HG03280 (cell line): ENCODE data around the gene FAM193A.
"Not testable (repeated sequence)": the region's sequence is repeated elsewhere in the genome, so short reads cannot be mapped to it uniquely, and the experiment has no call there.

Experiments used
- ATAC-seq: cut with Tn5 transposase; IDR thresholded peaks from one replicate; pipeline ENCODE4 v1.9.1; 2021; ENCODE audit warnings: mild to moderate bottlenecking, moderate library complexity; ENCODE audit not compliant: unreplicated experiment

FAM193A gene

DNA sequence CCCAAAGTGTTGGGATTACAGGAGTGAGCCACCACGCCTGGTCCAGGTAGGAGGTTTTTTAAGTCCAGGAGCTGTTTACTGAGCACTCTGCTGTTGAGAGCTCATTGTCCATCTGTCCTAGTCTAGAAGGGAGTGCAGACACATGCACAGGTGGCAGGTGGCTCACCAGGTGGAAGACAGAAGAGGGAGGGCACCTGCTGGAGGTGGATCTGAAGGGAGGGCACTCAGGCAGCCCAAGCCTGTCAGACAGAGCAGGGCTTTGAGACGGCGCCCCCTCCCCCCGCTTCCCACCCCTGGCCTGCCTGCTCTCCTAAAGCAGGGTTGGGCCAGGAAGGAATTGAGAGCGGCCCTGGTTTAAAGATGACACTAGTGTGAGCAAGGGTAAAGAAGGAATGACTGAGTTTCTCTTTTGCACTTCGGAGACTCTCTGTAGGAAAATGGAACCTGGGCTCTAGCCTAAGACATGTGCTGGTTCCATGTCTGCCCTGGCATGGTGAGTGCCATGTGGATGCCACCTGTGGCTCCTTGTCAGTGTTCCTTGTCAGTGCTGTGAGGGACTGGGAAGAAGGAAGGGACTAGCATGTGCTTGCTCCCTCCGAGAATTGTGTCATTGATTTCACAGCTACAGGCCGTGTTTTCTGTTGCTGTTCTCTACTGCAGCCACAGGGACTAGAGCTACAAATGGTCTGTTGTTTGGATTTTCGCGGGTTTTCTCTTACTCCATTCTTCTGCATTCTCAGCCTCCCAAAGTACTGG lies 111.1 kb downstream of the FAM193A start:
- no peak for ATAC-seq

DNA sequence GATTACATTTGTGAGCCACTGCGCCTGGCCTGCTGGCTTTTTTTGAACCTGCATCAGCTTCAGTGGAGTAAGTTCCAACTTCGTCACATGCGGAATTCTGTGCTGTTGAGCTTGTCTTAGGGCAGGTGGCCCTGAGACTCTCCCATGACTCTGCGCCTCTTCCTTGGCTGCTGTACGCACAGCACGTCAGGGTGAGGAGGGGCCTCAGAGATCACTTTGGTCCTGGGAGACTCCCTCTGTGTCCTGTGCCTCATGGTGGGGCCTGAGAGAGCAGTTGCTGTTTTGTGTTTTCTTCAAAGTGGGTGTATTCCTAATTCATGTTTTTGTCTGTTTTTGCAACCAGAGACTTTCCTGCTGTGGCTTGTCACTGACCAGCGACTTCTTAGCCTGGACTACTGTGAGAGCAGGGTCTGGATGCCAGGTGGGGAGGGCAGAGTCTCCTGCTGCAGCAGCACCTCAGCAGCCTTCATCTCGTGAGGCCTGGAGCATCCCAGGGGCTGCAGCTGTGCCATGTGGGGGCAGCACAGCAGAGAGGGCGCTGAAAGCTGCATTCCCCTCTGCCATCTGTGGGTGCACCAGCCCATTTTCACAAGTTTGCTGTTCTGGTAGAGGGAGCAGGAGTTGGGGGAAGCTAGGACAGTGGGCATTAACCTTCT lies 111.8 kb downstream of the FAM193A start:
- ATAC-seq = no peak

DNA sequence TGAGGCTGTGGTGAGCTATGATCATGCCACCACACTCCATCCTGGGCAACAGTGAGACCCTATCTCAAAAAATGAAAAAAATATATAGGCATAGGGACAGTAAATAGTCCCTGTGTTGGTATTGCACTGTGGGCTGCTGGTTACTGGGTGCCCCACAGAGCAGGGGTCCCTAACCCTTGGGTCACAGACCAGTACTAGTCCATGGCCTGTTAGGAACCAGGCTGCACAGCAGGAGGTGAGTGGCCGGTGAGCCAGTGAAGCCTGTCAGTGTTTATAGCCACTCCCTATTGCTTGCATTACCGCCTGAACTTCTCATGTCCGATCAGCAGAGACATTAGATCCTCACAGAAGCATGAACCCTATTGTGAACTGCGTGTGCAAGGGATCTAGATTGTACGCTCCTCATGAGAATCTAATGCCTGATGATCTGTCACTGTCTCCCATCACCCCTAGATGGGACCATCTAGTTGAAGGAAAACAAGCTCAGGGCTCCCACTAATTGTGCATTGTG lies 113.2 kb downstream of the FAM193A start:
- ATAC-seq = no peak

DNA sequence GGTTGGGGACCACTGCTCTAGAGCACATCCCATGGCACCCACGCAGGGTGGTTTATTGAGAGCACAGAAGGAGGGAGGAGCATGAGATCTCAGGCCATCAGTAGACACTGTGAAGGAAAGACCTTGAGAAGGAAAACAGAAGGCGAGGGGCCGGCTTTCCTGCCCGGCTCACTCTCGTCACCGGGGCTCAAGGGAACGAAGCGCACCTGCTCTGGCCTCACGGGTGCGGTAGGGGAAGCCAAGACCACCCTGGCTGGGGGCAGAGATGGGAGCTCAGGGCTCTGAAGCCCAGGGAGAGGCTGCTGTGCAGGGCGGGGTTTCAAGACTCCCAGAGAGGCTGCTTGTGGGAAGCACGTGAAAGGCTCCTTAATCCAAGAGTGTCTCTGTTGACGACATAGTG lies 113.8 kb downstream of the FAM193A start:
- no peak for ATAC-seq

DNA sequence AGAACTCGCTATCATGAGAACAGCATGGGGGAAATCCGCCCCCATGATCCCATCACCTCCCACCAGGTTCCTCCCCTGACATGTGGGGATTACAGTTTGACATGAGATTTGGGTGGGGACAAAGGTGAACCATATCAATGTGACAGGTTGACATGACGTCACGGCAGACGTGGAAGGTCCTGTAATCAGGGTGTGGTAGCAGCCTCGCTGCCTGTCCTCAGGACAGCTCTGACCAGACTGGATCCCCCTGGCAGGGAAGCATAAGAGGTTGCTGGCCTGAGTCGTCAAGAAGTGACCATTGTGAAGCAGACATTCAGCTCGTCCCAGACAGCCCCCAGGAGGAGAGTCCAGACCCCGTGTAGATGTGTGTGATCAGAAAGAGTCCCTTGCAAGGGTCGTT lies 115.1 kb downstream of the FAM193A start:
- ATAC-seq = no peak

DNA sequence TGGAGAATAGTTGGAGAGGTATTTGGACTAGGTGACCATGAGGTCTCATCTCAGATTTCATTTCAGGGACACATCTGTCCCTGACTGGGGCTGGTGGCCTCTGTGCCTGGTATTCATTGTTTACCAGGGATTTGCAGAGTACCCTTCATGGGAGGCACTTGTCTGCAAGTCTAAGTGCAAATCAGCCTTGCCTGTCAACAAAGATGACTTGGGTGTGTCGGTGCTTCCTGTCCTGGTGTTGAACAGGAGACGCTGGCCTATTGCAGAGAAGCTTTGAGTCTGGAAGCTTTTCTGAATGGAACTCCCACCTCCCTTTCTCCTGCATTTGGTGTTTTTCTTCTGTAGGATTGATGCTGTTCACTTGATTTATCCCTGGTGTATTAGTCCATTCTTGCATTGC lies 115.6 kb downstream of the FAM193A start:
- no peak for ATAC-seq

DNA sequence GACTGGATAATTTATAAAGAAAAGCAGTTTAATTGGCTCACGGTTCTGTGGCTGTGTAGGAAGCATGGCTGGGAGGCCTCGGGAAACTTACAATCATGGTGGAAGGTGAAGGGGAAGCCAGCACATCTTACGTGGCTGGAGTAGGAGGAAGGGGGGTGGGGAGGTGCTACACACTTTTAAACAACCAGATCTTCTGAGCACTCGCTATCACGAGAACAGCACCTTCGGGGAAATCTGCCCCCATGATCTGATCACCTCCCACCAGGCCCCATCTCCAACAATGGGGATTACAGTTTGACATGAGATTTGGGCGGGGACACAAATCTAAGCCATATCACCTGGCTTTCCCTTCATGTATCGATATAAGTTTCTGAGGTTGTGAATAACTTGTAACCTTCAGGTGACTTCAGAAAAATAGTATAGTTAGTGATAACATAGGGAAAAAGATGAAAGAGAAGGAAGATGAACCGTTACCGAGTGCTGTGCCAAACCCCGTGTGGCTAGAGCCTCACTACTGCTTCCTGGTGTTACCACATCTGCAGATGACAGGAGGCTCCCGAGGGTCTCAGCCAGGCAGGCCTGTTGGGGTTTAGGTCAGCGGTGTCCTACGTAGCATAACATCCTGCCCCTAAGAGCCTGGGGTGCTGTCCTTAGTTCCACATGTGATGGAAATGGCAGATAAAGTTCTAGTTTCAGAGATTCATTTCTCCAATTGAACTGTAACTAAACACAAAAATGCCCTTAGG lies 116.1 kb downstream of the FAM193A start:
- ATAC-seq = no peak

DNA sequence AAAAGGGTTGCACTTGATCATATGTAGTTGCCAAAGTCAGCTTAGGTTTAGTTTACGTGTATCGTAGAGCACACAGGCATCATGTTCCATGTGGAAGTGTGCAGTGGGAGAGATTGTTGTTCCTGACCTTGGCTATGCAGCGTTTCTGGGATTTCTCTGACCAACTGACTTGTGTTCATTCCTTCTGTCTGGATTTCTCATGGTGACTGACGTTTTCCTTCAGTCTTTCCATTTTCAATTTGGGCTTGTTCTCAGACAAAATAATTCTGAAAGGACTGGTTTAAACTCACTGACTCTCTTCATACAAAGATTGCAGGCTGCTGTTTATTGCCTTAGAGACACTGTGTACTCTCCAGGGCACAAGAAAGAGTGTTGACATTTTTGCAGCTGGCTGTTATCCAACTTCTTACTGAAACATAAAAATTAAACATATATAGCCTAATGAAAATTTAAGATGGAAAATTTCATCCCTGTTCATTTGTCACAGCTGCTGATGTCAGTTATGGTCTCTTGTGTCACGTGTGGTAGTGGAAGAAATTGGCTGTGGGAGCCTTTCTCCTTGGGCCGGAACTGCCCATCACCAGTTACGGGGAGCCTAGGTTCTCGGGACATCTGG lies 124.3 kb downstream of the FAM193A start:
- no peak for ATAC-seq

DNA sequence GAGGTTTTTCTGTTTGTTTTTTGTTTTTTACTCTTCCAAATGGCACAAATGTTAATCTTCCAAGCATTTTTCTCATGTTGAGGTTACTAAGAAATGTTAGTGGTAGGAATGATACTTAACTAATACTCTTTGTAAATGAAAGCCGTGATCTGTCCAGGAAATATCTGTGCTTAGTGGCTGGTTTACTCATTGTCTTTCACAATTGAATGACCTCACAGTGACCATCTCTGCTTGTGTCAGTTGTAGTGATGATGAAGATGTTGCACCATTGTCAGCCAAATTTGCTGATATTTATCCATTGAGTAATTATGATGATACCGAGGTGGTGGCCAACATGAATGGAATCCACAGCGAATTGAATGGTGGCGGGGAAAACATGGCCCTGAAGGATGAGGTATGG lies 126.2 kb downstream of the FAM193A start:
- ATAC-seq = no peak

DNA sequence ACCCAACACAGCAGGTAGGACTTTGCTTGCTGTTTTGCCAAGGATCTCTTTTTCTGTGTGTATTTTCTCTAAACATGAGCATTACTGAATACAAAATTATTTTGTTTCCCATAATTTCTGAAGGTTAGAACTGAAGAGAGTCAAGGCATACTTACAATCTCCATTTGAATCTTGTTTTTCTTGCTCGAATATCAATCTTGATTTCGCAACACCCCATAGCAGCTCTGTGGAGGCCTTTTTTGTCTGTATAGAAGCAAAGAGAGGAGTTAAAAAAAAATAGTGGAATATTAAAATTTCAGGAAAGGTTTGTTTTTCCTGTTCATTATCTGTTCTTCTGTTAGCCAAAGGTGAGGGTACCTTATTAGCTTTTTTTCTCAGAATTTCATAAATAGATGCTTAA lies 126.8 kb downstream of the FAM193A start:
- no peak for ATAC-seq

DNA sequence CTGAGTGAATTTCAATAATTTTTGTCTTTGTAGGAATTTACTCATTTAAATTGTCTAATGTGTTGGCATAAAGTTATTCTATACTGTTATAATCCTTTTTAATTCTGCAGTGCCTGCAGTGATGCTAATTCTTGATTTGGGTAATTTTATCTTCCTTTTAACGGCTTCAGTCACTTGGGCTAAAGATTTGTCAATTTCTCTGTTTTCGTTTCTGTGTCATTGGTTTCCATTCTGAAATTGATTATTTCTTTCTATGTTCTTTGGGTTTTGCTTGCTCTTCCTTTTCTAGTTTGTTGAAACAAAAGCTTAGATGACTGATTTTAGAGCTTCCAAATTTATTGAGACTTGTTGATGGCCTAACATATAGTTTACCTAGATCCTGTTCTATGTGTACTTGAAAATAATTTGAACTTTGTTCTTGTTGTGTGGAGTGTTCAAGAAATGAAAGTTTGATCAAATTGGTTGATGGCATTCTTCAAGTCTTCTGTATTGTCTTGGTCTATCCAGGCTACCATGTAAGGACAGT lies 130.3 kb downstream of the FAM193A start:
- ATAC-seq = no peak

DNA sequence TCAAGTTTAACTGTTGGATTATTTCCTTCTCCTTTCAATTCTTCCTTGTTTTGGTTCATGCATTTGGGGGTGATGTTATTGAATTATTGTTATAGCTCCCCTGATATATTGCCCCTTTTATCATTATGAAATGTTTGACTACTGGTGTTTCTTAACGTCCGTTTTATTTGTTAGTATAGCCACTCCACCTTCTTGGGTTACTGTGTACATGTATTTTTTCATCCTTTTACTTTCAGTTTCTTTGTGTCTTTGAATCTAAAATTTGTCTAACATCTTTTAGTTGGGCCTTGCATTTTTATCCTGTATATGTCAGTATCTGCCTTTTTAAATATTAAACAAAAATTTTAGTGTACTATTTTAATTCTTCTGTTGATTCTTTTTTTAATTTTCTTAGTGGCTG lies 131.0 kb downstream of the FAM193A start:
- no peak for ATAC-seq

DNA sequence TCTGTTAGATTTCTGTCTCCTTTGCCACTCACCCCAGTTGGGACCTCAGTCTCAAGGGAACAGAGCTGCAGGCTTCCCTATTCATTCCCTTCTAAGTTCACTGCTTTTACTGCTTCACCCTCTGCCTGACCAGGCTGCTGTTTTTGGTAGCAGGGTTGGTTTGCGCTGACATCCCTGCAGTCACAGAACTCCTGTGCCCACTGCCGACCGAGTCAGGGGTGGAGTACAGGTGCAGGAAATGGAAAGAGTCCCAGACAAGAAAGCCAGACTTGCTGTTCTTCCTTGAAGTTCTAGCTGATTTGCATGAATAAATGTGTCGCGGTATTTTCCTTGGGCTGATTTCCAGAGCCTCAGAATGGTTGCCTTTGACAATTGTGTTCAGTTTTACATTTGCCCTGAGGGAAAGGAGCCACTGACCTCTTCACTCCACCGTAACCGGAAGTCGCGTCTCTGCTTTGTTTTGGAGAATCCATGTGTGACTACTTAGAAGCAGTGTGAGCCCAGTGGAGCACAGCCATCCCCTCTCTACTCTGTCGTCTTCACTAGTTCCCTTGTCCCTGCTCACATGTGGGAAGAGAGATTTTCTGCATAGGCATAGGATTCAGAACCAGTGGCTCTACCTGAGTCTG lies 134.9 kb downstream of the FAM193A start:
- ATAC-seq = no peak

DNA sequence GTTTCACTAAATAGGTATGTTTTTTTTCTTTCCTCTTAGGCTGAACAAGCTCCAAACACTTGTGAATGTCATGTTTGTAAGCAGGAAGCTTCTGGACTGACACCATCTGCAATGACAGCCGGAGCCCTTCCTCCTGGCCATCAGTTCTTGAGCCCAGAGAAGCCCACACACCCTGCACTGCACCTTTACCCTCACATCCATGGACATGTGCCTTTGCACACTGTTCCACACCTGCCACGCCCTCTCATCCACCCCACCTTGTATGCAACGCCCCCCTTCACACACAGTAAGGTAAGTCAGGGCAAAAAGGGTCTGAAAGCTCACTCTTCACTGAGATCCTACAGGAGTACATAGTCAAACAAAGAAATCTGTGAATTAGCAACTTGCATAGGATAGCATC lies 135.6 kb downstream of the FAM193A start:
- ATAC-seq = no peak

DNA sequence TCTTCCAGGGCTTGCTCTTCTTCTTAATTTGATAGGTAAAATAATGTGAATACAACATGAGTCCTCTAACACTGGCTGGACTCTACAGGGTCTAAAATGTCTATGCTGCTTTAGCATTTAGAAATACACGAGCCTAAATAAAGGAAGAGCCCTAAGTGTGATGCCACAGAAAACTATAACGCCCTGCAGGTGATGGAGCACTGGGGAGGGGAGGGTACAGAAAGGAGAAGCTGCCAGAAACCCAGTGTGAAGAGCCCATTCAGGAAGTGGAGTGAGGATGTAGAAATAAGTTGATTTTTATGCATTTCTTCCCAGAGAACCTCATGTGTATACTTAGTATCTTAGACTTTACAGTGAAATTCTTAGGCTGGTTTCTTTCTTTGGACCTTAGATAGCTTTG lies 136.3 kb downstream of the FAM193A start:
- ATAC-seq = no peak

DNA sequence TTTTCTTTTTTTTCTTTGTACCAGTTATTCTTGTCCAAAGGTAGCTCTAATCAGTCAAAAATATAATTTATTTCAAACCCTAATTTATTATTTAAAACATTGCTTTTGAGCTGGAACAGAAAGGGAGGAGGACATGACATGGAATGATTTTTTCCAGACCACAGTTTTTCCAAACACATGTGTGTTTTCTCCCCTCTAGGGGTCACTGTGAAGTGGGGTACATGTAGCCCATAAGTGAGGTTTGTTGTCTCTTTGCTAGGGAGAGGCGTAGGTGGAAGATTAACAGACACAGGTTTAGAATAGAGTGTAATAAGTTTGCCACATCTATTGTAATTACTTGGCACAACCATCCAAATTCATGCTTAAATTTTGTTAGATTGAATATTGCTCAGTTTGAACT lies 136.7 kb downstream of the FAM193A start:
- ATAC-seq = no peak

DNA sequence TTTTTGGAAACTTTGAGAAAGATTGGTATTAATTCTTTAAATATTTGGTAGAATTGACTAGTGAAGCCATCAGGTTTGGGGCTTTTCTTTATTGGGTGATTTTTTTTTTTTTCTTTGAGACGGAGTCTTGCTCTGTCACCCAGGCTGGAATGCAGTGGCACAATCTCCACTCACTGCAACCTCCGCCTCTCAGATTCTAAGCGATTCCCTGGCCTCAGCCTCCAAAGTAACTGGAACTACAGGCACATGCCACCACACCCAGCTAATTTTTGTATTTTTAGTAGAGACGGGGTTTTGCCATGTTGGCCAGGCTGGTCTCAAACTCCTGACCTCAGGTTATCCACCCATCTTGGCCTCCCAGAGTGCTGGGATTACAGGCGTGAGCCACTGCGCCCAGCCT lies 143.3 kb downstream of the FAM193A start:
- not testable (repeated sequence) for ATAC-seq

DNA sequence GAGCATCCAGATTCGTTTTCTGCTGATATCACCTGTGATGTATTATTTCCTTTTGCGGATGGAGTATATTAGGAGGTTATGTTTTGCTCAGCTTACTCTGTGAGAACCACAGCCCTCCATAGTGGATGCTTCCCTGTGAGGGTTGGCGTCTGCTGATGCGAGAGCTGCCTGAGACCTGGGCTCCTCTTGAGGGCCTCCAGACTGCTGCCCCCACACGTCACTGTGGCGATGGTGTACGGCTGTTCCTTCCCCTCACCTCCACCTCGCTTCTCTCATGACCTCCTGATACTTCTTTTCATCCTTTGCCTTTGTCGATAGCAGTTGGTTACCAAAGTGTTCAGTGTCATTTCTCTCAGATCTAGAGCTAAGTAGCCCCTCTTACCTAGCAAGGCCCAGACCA lies 148.0 kb downstream of the FAM193A start:
- ATAC-seq = no peak

DNA sequence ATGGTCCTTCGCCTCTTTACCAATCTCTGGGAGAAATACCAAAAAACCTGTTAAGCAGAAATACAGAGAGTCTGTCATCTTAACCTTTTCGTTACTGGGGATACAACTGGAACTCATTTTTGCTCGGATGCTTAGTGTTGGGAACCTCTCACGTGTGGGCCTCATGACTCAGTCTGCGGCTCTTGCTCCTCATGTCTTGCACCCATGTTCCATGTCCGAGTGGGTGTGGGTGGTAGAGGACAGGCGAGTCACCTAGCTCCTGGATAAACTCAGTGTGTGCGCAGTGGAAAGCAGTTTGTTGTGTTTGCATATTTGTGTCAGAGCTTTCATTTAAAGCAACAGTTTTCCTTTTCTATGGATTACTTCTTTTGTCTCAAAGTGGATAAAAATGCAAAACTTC lies 149.1 kb downstream of the FAM193A start:
- ATAC-seq = no peak

DNA sequence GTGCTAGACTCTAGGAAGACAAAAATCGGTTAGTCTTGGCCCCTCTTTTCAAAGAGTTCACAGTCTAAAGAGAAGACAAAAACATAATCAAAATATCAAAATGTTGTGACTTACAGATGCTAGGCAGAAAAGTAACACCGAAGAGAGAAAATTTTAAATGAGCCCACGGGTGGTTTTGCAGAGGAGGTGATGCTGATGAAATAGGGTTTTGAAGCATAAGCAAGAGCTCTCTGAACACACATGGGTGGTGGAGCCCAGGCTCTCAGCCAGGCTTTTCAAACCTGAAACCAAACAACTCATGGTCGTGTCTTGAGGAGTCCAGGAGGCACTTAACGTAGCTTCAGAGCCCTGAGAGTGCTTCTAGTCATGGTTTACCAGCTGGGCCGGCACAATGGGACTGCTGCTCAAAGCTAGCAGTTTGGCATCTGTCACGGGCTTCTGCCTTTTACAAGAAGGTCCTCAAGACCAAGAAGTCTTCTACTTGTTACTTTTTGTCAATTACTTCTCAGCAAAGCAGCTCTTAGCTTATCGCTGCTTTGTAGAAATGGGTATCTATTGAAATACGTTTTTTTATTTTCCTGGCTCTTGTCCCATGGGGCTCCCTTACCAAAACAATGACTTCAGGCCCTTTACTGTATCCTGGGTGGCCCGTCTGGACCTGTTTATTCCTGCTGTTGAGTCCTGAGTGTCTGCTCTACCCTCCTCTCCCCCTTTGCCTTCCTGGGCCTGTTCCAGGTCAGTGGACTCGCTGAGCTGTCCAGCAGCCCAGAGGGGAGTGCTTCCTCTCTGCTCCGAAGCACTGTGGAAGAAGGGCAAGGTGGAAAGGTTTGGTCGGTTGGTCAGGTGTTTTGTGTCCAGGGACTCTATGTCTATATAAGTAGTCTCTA lies 150.2 kb downstream of the FAM193A start:
- ATAC-seq = no peak
